K562 (cell line): ENCODE measurements around the gene EPS8. TPM values are rescaled to one million over a fixed set of nuclear protein-coding genes. Genes with fewer than 3 reads are reported as not detected.

Experiments used
- ATAC-seq: fragments of 200-7000 bp; cut with Tn5 transposase; 3 replicates; pipeline ENCODE4 v1.9.1; 2020; ENCODE audit warnings: moderate library complexity
- BruUV-seq: library from RNA; stranded (reverse); fragments of 400-500 nt; replicated peaks from 2 replicates; lab custom pipeline; 2021; lab: Mats Ljungman, UMichigan
- CTCF ChIA-PET: fragments of 300-600 bp; formaldehyde crosslinking; extraction: SDS; loops from one replicate; lab custom pipeline; 2021; ENCODE audit warnings: low intra/inter-chr PET ratio; lab: Yijun Ruan, JAX
- POLR2A ChIA-PET: fragments of 300-600, 350-650 bp; sonication (Branson Sonifier 250); formaldehyde crosslinking; extraction: SDS; loops from one replicate; lab custom pipeline; 2021; ENCODE audit warnings: antibody characterized with exemption, inconsistent platforms; lab: Yijun Ruan, JAX
- DNase-seq, 4 experiments: peaks; one replicate each; pipeline versions ENCODE4 v3.0.0 to v3.0.0-alpha.2; 2011 to 2018; ENCODE audit warnings: low spot score in 3 of 4, mixed read lengths in 3 of 4; ENCODE audit errors: extremely low read depth in 1 of 4
- FAIRE-seq: peaks from 2 replicates; lab custom pipeline; 2011; peaks lifted over from hg19 to GRCh38; lab: Jason Lieb, UNC
- H2AFZ ChIP-seq: 2 replicates; pipeline ENCODE4 v1.6.0; 2011; ENCODE audit warnings: low read depth, low read length, control low read depth, inconsistent platforms
- H3K27ac ChIP-seq: fragments of 200-600 bp; 3 replicates; pipeline ENCODE4 v1.8.0; 2011; ENCODE audit warnings: low read depth, mild to moderate bottlenecking, control low read depth, inconsistent platforms, low read length, moderate library complexity, mixed read lengths; ENCODE audit errors: extremely low read depth
- H3K27me3 ChIP-seq, 2 experiments: fragments of 300-600 bp in 1 of 2; 2 replicates in 1 of 2; 3 replicates in 1 of 2; pipeline versions ENCODE4 v1.6.0 to v1.8.0; 2011; ENCODE audit warnings: inconsistent platforms in 2 of 2, low read length in 2 of 2, mild to moderate bottlenecking in 1 of 2, mixed read lengths in 1 of 2, moderate library complexity in 1 of 2; ENCODE audit not compliant: control insufficient read depth in 2 of 2, insufficient read depth in 2 of 2
- H3K36me3 ChIP-seq: fragments of 300-600 bp; 3 replicates; pipeline ENCODE4 v1.8.0; 2011; ENCODE audit warnings: mild to moderate bottlenecking, low read length, inconsistent platforms; ENCODE audit not compliant: control insufficient read depth, insufficient read depth
- H3K4me1 ChIP-seq, 2 experiments: fragments of 200-600 bp in 1 of 2; replicated peaks in 1 of 2; 2 replicates in 1 of 2; 3 replicates in 1 of 2; pipeline versions ENCODE4 v1.5.1 to v1.8.0; 2011; ENCODE audit warnings: inconsistent platforms in 2 of 2, low read length in 2 of 2, mild to moderate bottlenecking in 1 of 2, mixed read lengths in 1 of 2, moderate library complexity in 1 of 2; ENCODE audit not compliant: control insufficient read depth in 2 of 2, insufficient read depth in 2 of 2
- H3K4me2 ChIP-seq: 2 replicates; pipeline ENCODE4 v1.6.1; 2011; ENCODE audit warnings: low read length, control low read depth, inconsistent platforms, mixed read lengths; ENCODE audit not compliant: insufficient read depth
- H3K4me3 ChIP-seq: fragments of 200-600 bp; sonication (generic), shearing (Covaris generic); 2 replicates; pipeline ENCODE4 v1.5.1; 2016; ENCODE audit warnings: control low read depth, inconsistent platforms
- H3K79me2 ChIP-seq: fragments of 200-600 bp; 3 replicates; pipeline ENCODE4 v1.8.0; 2011; ENCODE audit warnings: low read length, inconsistent platforms; ENCODE audit not compliant: control insufficient read depth, insufficient read depth
- H3K9ac ChIP-seq, 2 experiments: 2 replicates each; pipeline versions ENCODE4 v1.6.0 to v1.6.1; 2011; ENCODE audit warnings: low read depth in 2 of 2, low read length in 2 of 2, control low read depth in 1 of 2, inconsistent platforms in 1 of 2, mild to moderate bottlenecking in 1 of 2, mixed read lengths in 1 of 2; ENCODE audit not compliant: insufficient read depth in 1 of 2
- H3K9me1 ChIP-seq: one replicate; pipeline ENCODE4 v1.6.0; 2011; ENCODE audit warnings: inconsistent platforms, mild to moderate bottlenecking, low read length, moderate library complexity; ENCODE audit not compliant: control insufficient read depth, insufficient read depth
- H3K9me3 ChIP-seq: replicated peaks from 2 replicates; pipeline ENCODE4 v1.5.1; 2011; ENCODE audit warnings: low read depth, low read length, inconsistent platforms; ENCODE audit not compliant: control insufficient read depth, insufficient read depth
- H4K20me1 ChIP-seq: replicated peaks from 2 replicates; pipeline ENCODE4 v1.6.1; 2011; ENCODE audit warnings: low read length, inconsistent platforms, mixed read lengths; ENCODE audit not compliant: control insufficient read depth, insufficient read depth
- BRF2 ChIP-seq: IDR thresholded peaks from 3 replicates; pipeline ENCODE4 v1.6.1; 2011; ENCODE audit warnings: borderline replicate concordance, mild to moderate bottlenecking; ENCODE audit not compliant: insufficient read length, insufficient read depth
- DLX4 ChIP-seq: fragments of 250-450 bp; sonication (Bioruptor Pico); IDR thresholded peaks from 2 replicates; pipeline ENCODE4 v1.6.1; 2021; ENCODE audit warnings: mild to moderate bottlenecking
- FOXA1 ChIP-seq: fragments of 450-650 bp; IDR thresholded peaks from 2 replicates; pipeline ENCODE4 v1.6.1; 2016; ENCODE audit warnings: mild to moderate bottlenecking, borderline replicate concordance
- FOXM1 ChIP-seq, 2 experiments: fragments of 450-650 bp in 1 of 2; sonication (generic) in 1 of 2; formaldehyde crosslinking in 1 of 2; IDR thresholded peaks; 2 replicates each; pipeline versions ENCODE4 v1.6.1 to v1.9.0; 2017 to 2022; ENCODE audit warnings: low read depth in 2 of 2, mild to moderate bottlenecking in 2 of 2, missing genetic modification reagents in 1 of 2, moderate library complexity in 1 of 2
- HDAC2 ChIP-seq: fragments of 450-650 bp; IDR thresholded peaks from 2 replicates; pipeline ENCODE4 v1.6.1; 2016; ENCODE audit warnings: mild to moderate bottlenecking
- MEF2A ChIP-seq: IDR thresholded peaks from 2 replicates; pipeline ENCODE4 v1.6.1; 2011; ENCODE audit warnings: low read depth, mild to moderate bottlenecking, low read length, moderate library complexity; ENCODE audit not compliant: control insufficient read depth
- NONO ChIP-seq, 2 experiments: fragments of 200-400 bp in 1 of 2; fragments of 450-650 bp in 1 of 2; formaldehyde crosslinking in 1 of 2; IDR thresholded peaks; 2 replicates each; pipeline ENCODE4 v1.6.1; 2017; ENCODE audit warnings: low read depth in 2 of 2, mild to moderate bottlenecking in 2 of 2, moderate library complexity in 2 of 2, low read length in 1 of 2
- NR2F6 ChIP-seq: fragments of 450-650 bp; formaldehyde crosslinking; IDR thresholded peaks from 2 replicates; pipeline ENCODE4 v1.4.0; 2020; ENCODE audit warnings: mild to moderate bottlenecking
- POLR2AphosphoS5 ChIP-seq: IDR thresholded peaks from 2 replicates; pipeline ENCODE4 v1.6.1; 2011; ENCODE audit warnings: mild to moderate bottlenecking, low read depth, low read length, moderate library complexity; ENCODE audit not compliant: control insufficient read depth, insufficient read depth
- PRMT5 ChIP-seq: sonication (generic); formaldehyde crosslinking; IDR thresholded peaks from 2 replicates; pipeline ENCODE4 v1.5.0; 2020; ENCODE audit warnings: missing genetic modification reagents
- TFAM ChIP-seq: fragments of 250-450 bp; sonication (Bioruptor Pico); conservative IDR thresholded peaks from 2 replicates; pipeline ENCODE4 v1.5.0; 2021; ENCODE audit warnings: mild to moderate bottlenecking, moderate library complexity
- WHSC1 ChIP-seq: IDR thresholded peaks from one replicate; pipeline ENCODE4 v1.6.1; 2012; ENCODE audit warnings: low read length, control low read depth, inconsistent platforms
- ZNF75A ChIP-seq: fragments of 450-650 bp; formaldehyde crosslinking; IDR thresholded peaks from 2 replicates; pipeline ENCODE4 v1.4.0; 2020; ENCODE audit warnings: mild to moderate bottlenecking
- ZNF79 ChIP-seq: fragments of 250-450 bp; sonication (Bioruptor Pico); IDR thresholded peaks from 2 replicates; pipeline ENCODE4 v1.4.0; 2020; ENCODE audit warnings: low read depth, mild to moderate bottlenecking, moderate library complexity
- WGBS: fragments of 100-300 bp; shearing (Covaris generic); methylation state at CpG from one replicate; pipeline ENCODE4 v1.1.6; 2016; ENCODE audit warnings: low coverage, mixed read lengths; ENCODE audit not compliant: insufficient coverage; ENCODE audit errors: missing lambda C conversion rate; 5-methylcytosine and 5-hydroxymethylcytosine counted together
- in situ Hi-C: fragments of 300-500 bp; cut with MboI; formaldehyde crosslinking; loops from 4 replicates; pipeline ENCODE4 v1.15.0; 2018; ENCODE audit warnings: inconsistent platforms, mixed read lengths
- intact Hi-C: fragments of 100-400 bp; cut with micrococcal nuclease; formaldehyde crosslinking; loops from 2 replicates; pipeline ENCODE4 v1.14.2; 2022
- polyA plus RNA-seq, 8 experiments: library from polyadenylated mRNA; depleted of rRNA in 4 of 8; stranded (reverse) in 5 of 8; unstranded in 3 of 8; fragments of >200 nt; fragmentation: Nextera tagmentation in 2 of 8; fragmentation: Illumina TruSeq in 1 of 8; extraction: Ambion mirVana in 2 of 8; extraction: Trizol in 1 of 8; gene quantifications; 2 replicates each; pipeline versions ENCODE4 v1.2.1 to v1.2.3, GENCODE V29; 2011 to 2014; ENCODE audit warnings: inconsistent platforms in 1 of 8, missing spikeins in 1 of 8
- total RNA-seq, 7 experiments: library from RNA; depleted of rRNA in 6 of 7; stranded (reverse); fragments of >200 nt in 6 of 7; fragmentation: Illumina TruSeq in 2 of 7; extraction: Trizol in 2 of 7; gene quantifications; 2 replicates each; pipeline versions ENCODE4 v1.2.1 to v1.2.3, GENCODE V29; 2011 to 2021; ENCODE audit warnings: low replicate concordance in 1 of 7
- TF ChIP-seq, protein P1 (sequence below), 3 experiments: fragments of 200-800 bp in 1 of 3; sonication (Bioruptor generic) in 1 of 3; sonication (generic) in 1 of 3; formaldehyde crosslinking in 1 of 3; IDR thresholded peaks; 2 replicates each; pipeline versions ENCODE4 v1.6.1 to v1.8.0; 2016 to 2022; ENCODE audit warnings: mild to moderate bottlenecking in 2 of 3, missing compliant biosample characterization in 2 of 3, missing genetic modification characterization in 2 of 3, missing genetic modification reagents in 1 of 3
- TF ChIP-seq, protein P2 (sequence below): sonication (generic); formaldehyde crosslinking; IDR thresholded peaks from 2 replicates; pipeline ENCODE4 v1.8.0; 2022; ENCODE audit warnings: mild to moderate bottlenecking, missing genetic modification reagents

The EPS8 gene
- total and polyA plus RNA-seq, 9 of the 15 experiments (the other 6 are each of a cell fraction or from before 2014, with no cell fraction given) = 0.10 to 1.9 (median 0.33) TPM

GRCh38 chr12:15706010-15706676, 83.0 kb downstream of the EPS8 start:
- H3K27ac ChIP-seq = no peak overlapping the region
- no TSS peak for BruUV-seq
- POLR2A ChIA-PET = no interaction called here
- TF ChIP-seq NONO (IDR thresholded peaks at IDR 0.05; ENCODE audit: low read depth in 2 of 2, low read length in 1 of 2) (no peak), ZNF75A (CRISPR knock-in tag) (no peak), DLX4 (CRISPR knock-in tag) (no peak), MEF2A (no peak), PRMT5 (CRISPR knock-in tag) (no peak), NR2F6 (CRISPR knock-in tag) (no peak), HDAC2 (no peak), POLR2AphosphoS5 (no peak), WHSC1 (no peak), BRF2 (no peak), FOXM1 (IDR thresholded peaks at IDR 0.05; ENCODE audit: low read depth) (no peak), FOXM1 (CRISPR knock-in tag; IDR thresholded peaks at IDR 0.05; ENCODE audit: low read depth) (no peak), FOXA1 (no peak), ZNF79 (CRISPR knock-in tag) (no peak), TFAM (CRISPR knock-in tag) (no peak)
- TF ChIP-seq, protein P1, sequence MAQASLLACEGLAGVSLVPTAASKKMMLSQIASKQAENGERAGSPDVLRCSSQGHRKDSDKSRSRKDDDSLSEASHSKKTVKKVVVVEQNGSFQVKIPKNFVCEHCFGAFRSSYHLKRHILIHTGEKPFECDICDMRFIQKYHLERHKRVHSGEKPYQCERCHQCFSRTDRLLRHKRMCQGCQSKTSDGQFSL (CRISPR knock-in tag; IDR thresholded peaks at IDR 0.05) = no peak
- TF ChIP-seq, protein P1 (tag; IDR thresholded peaks at IDR 0.05) = no peak
- TF ChIP-seq, protein P2, sequence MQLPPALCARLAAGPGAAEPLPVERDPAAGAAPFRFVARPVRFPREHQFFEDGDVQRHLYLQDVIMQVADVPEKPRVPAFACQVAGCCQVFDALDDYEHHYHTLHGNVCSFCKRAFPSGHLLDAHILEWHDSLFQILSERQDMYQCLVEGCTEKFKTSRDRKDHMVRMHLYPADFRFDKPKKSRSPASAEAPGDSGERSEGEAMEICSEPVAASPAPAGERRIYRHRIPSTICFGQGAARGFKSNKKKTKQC = no peak
- no peaks in the 10 kb centered on the region for H3K79me2 ChIP-seq
- WGBS = 0% methylated on average over 3 of the region's 4 CpGs
- H3K4me2 ChIP-seq = no peak overlapping the region
- ATAC-seq = no peak
- H3K9me3 ChIP-seq = no peaks in the 10 kb centered on the region
- no peaks in the 10 kb centered on the region for H3K36me3 ChIP-seq
- no peak overlapping the region for H3K4me3 ChIP-seq
- no peaks in the 10 kb centered on the region for H4K20me1 ChIP-seq
- H3K27me3 ChIP-seq = no peaks in the 10 kb centered on the region
- H3K9me1 ChIP-seq = no peaks in the 10 kb centered on the region
- H3K9ac ChIP-seq = no peak overlapping the region
- H2AFZ ChIP-seq = no peak overlapping the region
- DNase-seq = peak in 1 of 4 experiments; percentile 3
- no peaks in the 10 kb centered on the region for H3K4me1 ChIP-seq
- FAIRE-seq = no peak
- intact Hi-C loops = no loop called here
- in situ Hi-C loops = no loop called here
- CTCF ChIA-PET = no interaction called here
